GM21576 (cell line): ENCODE data around the gene CNEP1R1.
A peak's percentile ranks its signal among the peaks of the same experiment; 100 is the strongest.

Source experiments
- ATAC-seq: cut with Tn5 transposase; IDR thresholded peaks from one replicate; pipeline ENCODE4 v1.9.1; 2021; ENCODE audit warnings: mild to moderate bottlenecking, moderate library complexity; ENCODE audit not compliant: unreplicated experiment

Gene CNEP1R1

DNA sequence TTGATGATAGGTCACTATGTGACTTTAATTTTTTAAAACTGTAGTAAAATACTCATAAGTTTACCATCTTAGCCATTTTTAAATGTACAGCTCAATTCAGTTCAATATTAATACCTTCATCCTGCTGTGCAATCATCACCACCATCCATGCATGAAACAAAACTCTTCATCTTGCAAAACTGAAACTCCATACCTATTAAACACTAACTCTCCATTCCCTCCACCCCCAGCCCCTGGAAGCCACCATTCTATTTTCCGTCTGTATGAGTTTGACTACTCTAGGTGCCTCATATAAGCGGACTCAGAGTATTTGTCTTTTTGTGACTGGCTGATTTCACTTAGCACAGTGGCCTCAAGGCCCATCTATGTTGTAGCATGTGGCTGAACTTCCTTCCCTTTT, 9.4 kb upstream of the CNEP1R1 start:
- no peak for ATAC-seq

DNA sequence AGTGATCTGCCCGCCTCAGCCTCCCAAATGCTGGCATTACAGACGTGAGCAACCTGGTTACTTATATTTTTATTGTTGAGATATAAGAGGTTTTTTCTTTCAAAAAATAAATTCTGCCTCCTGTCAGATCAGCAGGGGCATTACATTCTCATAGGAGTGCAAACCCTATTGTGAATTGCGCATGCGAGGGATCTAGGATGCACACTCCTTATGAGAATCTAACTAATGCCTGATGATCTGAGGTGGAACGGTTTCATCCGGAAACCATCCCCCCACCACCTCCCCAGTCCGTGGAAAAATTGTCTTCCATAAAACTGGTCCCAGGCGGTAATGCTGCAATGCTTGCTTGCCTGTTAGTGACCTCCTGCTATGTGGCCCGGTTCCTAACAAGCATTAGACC, 7.5 kb upstream of the CNEP1R1 start:
- no peak for ATAC-seq

- no peak for ATAC-seq
Measured at GRCh38 chr16:50021544-50021943, 3.5 kb upstream of the CNEP1R1 start.

GRCh38 chr16:50023641-50024040, 1.4 kb upstream of the CNEP1R1 start:
- ATAC-seq = no peak

- ATAC-seq = no peak
Measured at GRCh38 chr16:50024207-50024606, 818 bp upstream of the CNEP1R1 start.

GRCh38 chr16:50025537-50025931, 509 bp downstream of the CNEP1R1 start:
- ATAC-seq = peak; percentile 17

DNA sequence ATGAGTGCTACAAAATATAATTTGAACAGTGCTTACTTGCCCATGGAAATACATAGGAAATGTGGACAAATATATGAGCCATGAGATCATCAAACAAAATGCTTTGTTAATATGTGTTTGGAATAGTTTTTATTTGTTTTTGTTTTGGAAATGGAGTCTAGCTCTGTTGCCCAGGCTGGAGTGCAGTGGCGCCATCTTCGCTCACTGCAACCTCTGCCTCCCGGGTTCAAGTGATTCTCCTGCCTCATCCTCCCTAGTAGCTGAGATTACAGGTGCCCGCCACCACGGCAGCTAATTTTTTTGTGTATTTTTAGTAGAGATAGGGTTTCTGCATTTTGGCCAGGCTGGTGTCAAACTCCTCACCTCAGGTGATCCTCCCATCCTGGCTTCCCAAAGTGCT, 2.8 kb downstream of the CNEP1R1 start:
- no peak for ATAC-seq

GRCh38 chr16:50035468-50035992, 10.5 kb downstream of the CNEP1R1 start:
- ATAC-seq = no peak

- ATAC-seq = no peak
Measured at GRCh38 chr16:50036426-50036825, 11.4 kb downstream of the CNEP1R1 start.

DNA sequence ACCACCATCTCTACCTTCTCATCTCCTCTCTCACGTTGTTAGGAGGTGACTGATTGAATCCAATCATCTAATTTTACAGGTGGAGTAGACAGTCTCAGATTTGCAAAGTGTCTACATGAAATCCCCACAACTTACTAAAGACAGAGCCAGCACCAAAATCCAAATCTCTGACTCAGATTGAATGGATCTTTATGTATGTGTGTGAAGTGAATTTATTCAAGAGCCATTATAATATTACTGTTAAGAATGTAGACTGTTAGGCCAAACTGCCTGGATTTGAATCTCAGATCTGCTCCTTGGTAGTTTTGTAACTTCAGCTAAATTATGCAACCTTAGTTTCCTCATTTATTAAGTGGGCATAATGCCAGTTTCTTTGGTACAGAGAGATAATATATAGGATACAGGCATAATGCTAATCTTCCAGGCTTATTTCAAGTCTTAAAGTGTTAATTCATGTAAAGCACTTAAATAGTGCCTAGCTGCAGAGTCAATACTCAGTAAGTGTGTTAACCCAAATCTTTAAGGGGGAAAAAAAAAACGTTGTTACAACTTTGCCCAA, 12.7 kb downstream of the CNEP1R1 start:
- no peak for ATAC-seq

DNA sequence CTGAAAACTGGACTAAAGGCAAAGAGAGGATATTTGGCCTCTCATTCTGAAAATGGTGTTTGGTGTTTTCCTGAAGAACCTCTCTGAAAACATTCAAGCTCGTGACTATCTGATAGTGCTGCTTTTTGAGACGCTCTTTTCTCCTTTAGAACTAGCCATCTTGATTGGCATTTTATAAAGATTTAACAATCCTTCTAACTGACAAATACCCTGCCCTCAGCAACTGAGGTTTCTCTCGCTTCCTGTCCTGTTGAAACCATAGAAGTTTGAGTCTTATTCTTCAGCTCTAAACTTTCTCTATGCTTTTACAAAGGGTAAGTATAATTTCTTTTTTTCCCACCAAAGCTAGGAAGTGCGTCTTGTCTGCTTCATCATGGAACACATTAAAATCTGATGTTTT, 13.3 kb downstream of the CNEP1R1 start:
- no peak for ATAC-seq

DNA sequence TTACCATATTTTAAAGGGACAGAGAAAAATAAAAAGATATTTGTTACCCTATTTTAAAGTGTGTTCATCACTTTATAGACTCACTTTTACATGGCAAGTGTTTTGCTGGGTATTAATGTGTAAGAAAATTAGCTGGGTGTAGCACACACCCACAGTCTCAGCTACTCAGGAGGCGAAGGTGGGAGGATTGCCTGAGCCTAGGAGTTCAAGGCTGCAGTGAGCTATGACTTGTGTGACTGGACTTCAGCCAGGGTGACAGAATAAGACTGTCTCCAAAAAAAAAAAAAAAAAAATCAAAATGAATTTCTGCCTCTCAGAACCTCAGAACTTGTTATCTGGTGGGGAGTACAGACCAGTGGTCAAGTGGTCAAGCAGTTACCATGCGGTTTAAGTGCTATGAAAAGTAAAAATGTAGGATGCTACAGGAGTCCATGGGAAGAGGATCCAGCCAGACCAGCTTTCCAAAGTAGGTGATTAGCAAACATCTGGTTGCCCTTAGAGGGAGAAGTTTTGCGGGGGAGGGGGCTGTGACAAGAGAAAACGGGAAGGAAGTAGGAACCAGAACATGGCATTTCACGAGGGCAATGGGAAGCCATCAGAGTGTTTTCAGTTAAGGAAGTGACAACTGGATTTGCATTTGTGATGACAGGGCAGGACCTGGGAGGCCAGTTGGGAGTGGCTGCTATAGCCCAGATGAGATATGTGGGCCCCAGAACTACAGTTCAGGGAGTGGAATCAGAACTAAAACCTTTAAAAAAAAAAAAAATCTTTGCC, 13.9 kb downstream of the CNEP1R1 start:
- no peak for ATAC-seq

DNA sequence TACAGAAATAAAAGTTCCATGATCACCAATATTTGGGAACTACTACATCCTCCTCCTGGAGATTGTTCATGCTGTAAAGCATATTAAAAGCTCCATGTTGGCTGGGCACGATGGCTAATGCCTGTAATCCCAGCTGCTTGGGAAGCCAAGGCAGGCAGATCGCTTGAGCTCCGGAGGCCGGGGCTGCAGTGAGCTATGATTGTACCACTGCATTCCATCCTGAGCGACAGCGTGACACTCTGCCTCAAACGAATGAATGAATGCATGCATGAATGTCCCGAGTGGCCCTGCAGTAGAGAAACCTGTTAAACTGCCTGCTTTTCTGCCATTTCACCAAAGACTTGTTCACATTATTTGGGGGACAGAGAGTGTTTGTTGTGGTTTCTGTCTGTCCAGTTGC, 15.0 kb downstream of the CNEP1R1 start:
- no peak for ATAC-seq

- no peak for ATAC-seq
Measured at GRCh38 chr16:50040710-50041109, 15.7 kb downstream of the CNEP1R1 start.

DNA sequence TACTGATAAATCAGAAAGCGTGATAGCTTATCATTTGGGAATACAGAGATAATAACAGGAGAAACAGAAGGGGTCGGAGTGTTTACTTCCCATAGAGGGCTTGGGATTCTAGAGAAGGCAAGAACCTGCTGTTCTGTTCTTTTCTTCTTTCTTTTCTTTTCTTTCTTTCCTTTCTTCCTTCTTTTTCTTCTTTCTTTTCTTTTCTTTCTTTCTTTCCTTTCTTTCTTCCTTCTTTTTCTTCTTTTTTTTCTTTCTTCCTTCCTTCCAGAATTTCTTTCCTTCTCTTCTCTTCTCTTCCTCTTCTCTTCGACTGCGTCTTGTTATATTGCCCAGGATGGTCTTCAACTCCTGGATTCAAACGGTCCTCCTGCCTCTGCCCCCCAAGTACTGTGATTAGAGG, 18.3 kb downstream of the CNEP1R1 start:
- ATAC-seq = no peak

GRCh38 chr16:50045412-50045811, 20.4 kb downstream of the CNEP1R1 start:
- ATAC-seq = no peak

DNA sequence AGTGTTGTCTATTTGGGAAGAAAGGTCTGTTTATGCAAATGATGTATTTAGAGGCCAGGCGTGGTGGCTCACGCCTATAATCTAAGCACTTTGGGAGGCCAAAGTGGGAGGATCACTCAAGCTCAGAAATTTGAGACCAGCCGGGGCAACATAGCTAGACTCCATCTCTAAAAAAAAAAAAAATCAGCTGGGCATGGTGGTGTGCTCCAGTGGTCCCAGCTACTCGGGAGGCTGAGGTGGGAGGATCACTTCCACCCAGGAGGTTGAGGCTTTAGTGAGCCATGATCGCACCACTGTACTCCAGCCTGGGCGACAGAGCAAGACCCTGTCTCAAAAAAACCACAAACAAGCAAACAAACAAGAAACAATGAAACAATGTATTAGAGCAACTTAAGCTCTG, 21.8 kb downstream of the CNEP1R1 start:
- ATAC-seq = no peak

DNA sequence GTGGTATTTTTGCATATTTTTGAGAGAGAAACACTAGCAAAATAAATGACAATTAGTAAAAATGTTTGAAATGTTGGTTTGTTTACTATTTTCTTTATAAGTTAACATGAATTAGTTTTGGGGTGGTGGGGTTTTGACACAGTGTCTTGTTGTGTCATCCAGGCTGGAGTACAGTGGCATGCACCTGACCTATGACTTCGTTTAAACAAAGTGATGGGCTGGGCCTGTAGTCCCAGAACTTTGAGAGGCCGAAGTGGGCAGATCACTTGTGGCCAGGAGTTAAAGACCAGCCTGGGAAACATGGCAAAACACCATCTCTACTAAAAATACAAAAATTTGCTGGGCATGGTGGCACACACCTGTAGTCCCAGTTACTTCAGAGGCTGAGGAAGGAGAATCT, 22.8 kb downstream of the CNEP1R1 start:
- no peak for ATAC-seq

DNA sequence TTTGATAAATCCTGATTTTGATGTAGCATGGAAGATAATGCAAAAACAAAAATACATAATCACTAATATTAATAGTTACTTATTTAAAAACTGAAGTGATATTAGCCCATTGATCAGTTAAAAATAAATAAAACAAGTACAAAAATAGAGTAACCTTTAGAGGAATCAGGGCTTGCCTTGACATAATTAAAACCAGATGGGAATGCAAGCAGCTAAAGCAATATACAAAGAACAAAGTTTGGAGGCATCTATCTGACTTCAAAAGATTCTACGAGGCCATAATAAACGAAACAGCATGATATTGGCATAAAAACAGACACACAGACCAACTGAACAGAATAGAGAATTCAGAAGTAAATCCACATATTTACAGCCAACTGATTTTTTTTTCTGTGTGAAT, 25.8 kb downstream of the CNEP1R1 start:
- ATAC-seq = no peak

- no peak for ATAC-seq
Measured at GRCh38 chr16:50056226-50056625, 31.2 kb downstream of the CNEP1R1 start.

DNA sequence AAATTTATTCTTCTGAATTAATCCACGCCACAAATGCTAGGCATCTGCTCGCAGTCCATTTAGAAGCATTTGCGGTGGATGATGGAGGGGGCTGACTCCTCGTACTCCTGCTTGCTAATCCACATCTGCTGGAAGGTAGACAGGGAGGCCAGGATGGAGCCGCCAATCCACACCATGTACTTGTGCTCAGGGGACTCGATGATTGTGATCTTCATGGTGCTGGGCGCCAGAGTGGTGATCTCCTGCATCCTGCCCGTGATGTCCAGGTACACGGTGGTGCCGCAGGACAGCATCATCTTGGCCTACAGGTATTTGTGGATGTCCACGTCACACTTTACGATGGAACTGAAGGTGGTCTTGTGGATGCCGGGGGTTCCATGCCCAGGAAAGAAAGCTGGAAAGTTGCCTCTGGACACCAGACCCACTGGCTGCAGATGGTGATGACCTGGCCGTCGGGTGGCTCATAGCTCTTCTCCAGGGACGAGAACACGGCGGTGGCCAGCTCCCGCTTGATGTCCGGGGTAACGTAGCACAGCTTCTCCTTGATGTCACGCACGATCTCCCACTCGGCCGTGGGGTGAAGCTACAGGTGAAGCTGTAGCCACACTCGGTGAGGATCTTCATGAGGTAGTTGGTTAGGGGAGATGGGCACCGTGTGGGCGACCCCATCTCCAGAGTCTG, 33.2 kb downstream of the CNEP1R1 start:
- ATAC-seq = no peak

DNA sequence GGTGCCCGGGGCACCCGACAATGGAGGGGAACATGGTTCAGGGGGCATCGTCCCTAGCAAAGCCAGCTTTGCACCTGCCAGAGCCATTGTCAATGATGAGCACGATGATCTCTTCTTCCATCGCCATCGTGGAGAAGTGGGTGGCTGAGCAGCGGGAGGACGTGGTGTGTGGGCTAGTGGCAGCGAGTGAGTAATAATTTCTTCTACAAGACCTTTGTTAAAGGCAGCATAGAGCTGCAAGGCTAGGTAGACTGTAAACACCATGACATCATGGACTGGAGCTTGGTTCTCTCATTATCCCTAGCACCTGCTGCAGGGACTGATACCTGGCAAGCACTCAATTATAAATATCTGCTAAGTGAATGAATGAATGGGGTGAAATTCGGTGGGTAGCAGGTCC, 34.1 kb downstream of the CNEP1R1 start:
- no peak for ATAC-seq
